Endothelial cell of umbilical vein (primary cell): ENCODE results near the gene MUC4. TPM values are rescaled to one million over a fixed set of nuclear protein-coding genes. Genes with fewer than 3 reads are reported as not detected.

Source experiments
- BruUV-seq: library from RNA; stranded (reverse); fragments of 400-500 nt; replicated peaks from 2 replicates; lab custom pipeline; 2021; lab: Mats Ljungman, UMichigan
- CTCF ChIA-PET: fragments of 300-600, 350-600 bp; sonication (Branson Sonifier 250); formaldehyde crosslinking; loops from one replicate; lab custom pipeline; 2021; ENCODE audit warnings: antibody characterized with exemption, inconsistent platforms; lab: Charles Lee
- POLR2A ChIA-PET: fragments of 300-600, 350-600 bp; sonication (Branson Sonifier 250); formaldehyde crosslinking; loops from one replicate; lab custom pipeline; 2021; ENCODE audit warnings: antibody characterized with exemption, inconsistent platforms; lab: Charles Lee
- DNase-seq: peaks from one replicate; pipeline ENCODE4 v3.0.0-alpha.2; 2011; ENCODE audit warnings: low read depth, low spot score
- FAIRE-seq: peaks from 2 replicates; lab custom pipeline; 2011; peaks lifted over from hg19 to GRCh38; lab: Jason Lieb, UNC
- H2AFZ ChIP-seq: 2 replicates; pipeline ENCODE4 v1.6.0; 2012; ENCODE audit warnings: low read depth, low read length, control low read depth, inconsistent platforms
- H3K27ac ChIP-seq: 2 replicates; pipeline ENCODE4 v1.5.1; 2011; ENCODE audit warnings: low read depth, mild to moderate bottlenecking, control low read depth, low read length, moderate library complexity; ENCODE audit not compliant: insufficient read depth
- H3K27me3 ChIP-seq, 2 experiments: 2 replicates each; pipeline versions ENCODE4 v1.6.0 to v1.6.1; 2011; ENCODE audit warnings: low read length in 2 of 2, mixed read lengths in 1 of 2; ENCODE audit not compliant: control insufficient read depth in 2 of 2, insufficient read depth in 2 of 2
- H3K36me3 ChIP-seq, 2 experiments: 2 replicates in 1 of 2; 3 replicates in 1 of 2; pipeline ENCODE4 v1.5.1; 2011; ENCODE audit warnings: low read length in 2 of 2, mild to moderate bottlenecking in 1 of 2, moderate library complexity in 1 of 2; ENCODE audit not compliant: control insufficient read depth in 2 of 2, insufficient read depth in 2 of 2; ENCODE audit errors: extremely low read depth in 1 of 2
- H3K4me1 ChIP-seq: 3 replicates; pipeline ENCODE4 v1.5.1; 2011; ENCODE audit warnings: mild to moderate bottlenecking, low read length; ENCODE audit not compliant: control insufficient read depth, insufficient read depth; ENCODE audit errors: extremely low read depth
- H3K4me2 ChIP-seq: 2 replicates; pipeline ENCODE4 v1.6.1; 2011; ENCODE audit warnings: low read length, control low read depth, mixed read lengths; ENCODE audit not compliant: insufficient read depth
- H3K4me3 ChIP-seq, 3 experiments: fragments of 200-600 bp in 1 of 3; sonication (generic), shearing (Covaris generic) in 1 of 3; replicated peaks in 1 of 3; 2 replicates each; pipeline ENCODE4 v1.5.1; 2011 to 2016; ENCODE audit warnings: control low read depth in 3 of 3, low read length in 3 of 3, mild to moderate bottlenecking in 2 of 3, inconsistent platforms in 1 of 3, low read depth in 1 of 3, moderate library complexity in 1 of 3; ENCODE audit not compliant: insufficient read depth in 1 of 3
- H3K79me2 ChIP-seq: 2 replicates; pipeline ENCODE4 v1.6.0; 2012; ENCODE audit warnings: low read length, inconsistent platforms; ENCODE audit not compliant: control insufficient read depth, insufficient read depth
- H3K9ac ChIP-seq: replicated peaks from 2 replicates; pipeline ENCODE3; 2011; ENCODE audit warnings: low read length, control low read depth; ENCODE audit not compliant: insufficient read depth; ENCODE audit errors: extremely low read depth
- H3K9me1 ChIP-seq: replicated peaks from 3 replicates; pipeline ENCODE4 v1.6.0; 2011; ENCODE audit warnings: mild to moderate bottlenecking, low read length; ENCODE audit not compliant: control insufficient read depth, insufficient read depth; ENCODE audit errors: extremely low read depth
- H3K9me3 ChIP-seq: replicated peaks from 2 replicates; pipeline ENCODE4 v1.5.1; 2012; ENCODE audit warnings: low read length, inconsistent platforms; ENCODE audit not compliant: control insufficient read depth, insufficient read depth
- H4K20me1 ChIP-seq: replicated peaks from 2 replicates; pipeline ENCODE3; 2011; ENCODE audit warnings: mild to moderate bottlenecking, low read length; ENCODE audit not compliant: control insufficient read depth, insufficient read depth; ENCODE audit errors: extremely low read depth
- GATA2 ChIP-seq: IDR thresholded peaks from 2 replicates; pipeline ENCODE4 v1.7.0; 2011; ENCODE audit warnings: low read depth, mild to moderate bottlenecking, moderate library complexity, mixed read lengths, low read length; ENCODE audit not compliant: insufficient read length, insufficient read depth
- JUN ChIP-seq: IDR thresholded peaks from 2 replicates; pipeline ENCODE4 v1.6.1; 2011; ENCODE audit warnings: borderline replicate concordance, low read depth; ENCODE audit not compliant: insufficient read length, insufficient read depth
- MYC ChIP-seq: IDR thresholded peaks from one replicate; pipeline ENCODE4 v1.6.1; 2011; ENCODE audit warnings: mild to moderate bottlenecking, low read depth, low read length
- POLR2AphosphoS5 ChIP-seq: IDR thresholded peaks from 2 replicates; pipeline ENCODE4 v1.6.1; 2012; ENCODE audit warnings: low read depth, mild to moderate bottlenecking, control low read depth, low read length, moderate library complexity; ENCODE audit not compliant: insufficient read depth
- dilution Hi-C: fragments of 300-500 bp; cut with MboI; formaldehyde crosslinking; loops from one replicate; pipeline ENCODE4 v1.15.0; 2019; ENCODE audit warnings: low sequenced_read_pairs; ENCODE audit not compliant: extremely low pct_ligation_motif_present
- intact Hi-C: fragments of 100-400 bp; cut with micrococcal nuclease; formaldehyde crosslinking; loops from one replicate; pipeline ENCODE4 v1.10.0; 2022
- polyA plus RNA-seq, 4 experiments: library from polyadenylated mRNA; depleted of rRNA in 3 of 4; stranded (reverse) in 3 of 4; unstranded in 1 of 4; fragments of >200 nt; gene quantifications; 2 replicates each; pipeline versions ENCODE4 v1.2.1 to v1.2.3, GENCODE V29; 2011 to 2012; ENCODE audit warnings: missing spikeins in 1 of 4
- total RNA-seq: library from RNA; stranded (reverse); gene quantifications from 2 replicates; pipeline ENCODE4 v1.2.3, GENCODE V29; 2021
- TF ChIP-seq, protein P1 (sequence below): IDR thresholded peaks from 2 replicates; pipeline ENCODE4 v1.6.1; 2011; ENCODE audit not compliant: insufficient read depth, insufficient read length
- TF ChIP-seq, protein P2 (sequence below), 2 donors: IDR thresholded peaks; 1 replicate in 1 of 2; 2 replicates in 1 of 2; pipeline ENCODE4 v1.5.1; 2011; ENCODE audit warnings: low read length in 2 of 2, mild to moderate bottlenecking in 2 of 2, moderate library complexity in 2 of 2, control low read depth in 1 of 2, inconsistent platforms in 1 of 2, low read depth in 1 of 2; ENCODE audit not compliant: insufficient read depth in 1 of 2; ENCODE audit errors: extremely low read depth in 1 of 2

Gene MUC4
- total and polyA plus RNA-seq, 2 donors (not counting 3 experiments of a cell fraction or from before 2014, with no cell fraction given), result 0.04 TPM; not detected in 1

DNA sequence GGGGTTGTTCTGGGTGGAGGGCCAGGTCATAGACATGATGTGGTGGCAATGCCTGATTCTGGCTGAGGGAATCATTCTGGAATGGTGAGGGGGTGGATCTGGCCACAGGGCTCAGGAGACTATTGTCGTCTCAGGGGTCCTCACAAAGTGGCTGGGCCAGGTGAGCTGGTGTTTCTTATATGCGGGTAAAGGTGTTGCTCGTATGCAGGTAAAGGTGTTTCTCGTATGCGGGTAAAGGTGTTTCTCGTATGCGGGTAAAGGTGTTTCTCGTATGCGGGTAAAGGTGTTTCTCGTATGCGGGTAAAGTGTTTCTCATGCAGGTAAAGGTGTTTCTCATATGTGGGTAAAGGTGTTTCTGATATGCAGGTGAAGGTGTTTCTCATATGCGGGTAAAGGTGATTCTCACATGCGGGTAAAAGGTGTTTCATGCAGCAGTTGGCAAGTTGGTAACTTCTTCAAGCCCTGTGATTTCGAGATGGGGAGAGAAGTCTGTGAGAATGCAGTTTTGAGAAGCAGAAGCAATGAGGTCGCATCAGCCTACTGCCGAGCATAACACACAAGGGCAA lies 10.5 kb upstream of the MUC4 start:
- Histone ChIP-seq H3K9ac (no peak overlapping the region), H3K27ac (no peak overlapping the region), H3K79me2 (no peaks in the 10 kb centered on the region), H4K20me1 (no peaks in the 10 kb centered on the region), H2AFZ (no peak overlapping the region), H3K9me3 (no peaks in the 10 kb centered on the region), H3K27me3 (peaks cover 0 to 3% of the 10 kb centered on the region in 2 experiments), H3K4me2 (no peak overlapping the region), H3K4me1 (no peaks in the 10 kb centered on the region), H3K36me3 (no peaks in the 10 kb centered on the region), H3K4me3 (no peak overlapping the region), H3K9me1 (no peaks in the 10 kb centered on the region)
- ChIA-PET CTCF (interaction anchor here (0.6 to 1.0 kb wide), 2 partner anchors 28 to 1313 kb away, joined by 3 read pairs; no protein-coding TSS in a partner anchor), POLR2A (no interaction called here)
- no peak for TF ChIP-seq GATA2
- FAIRE-seq (no peak), DNase-seq (no peak)
- intact Hi-C loops, result no loop called here
- no TSS peak for BruUV-seq
- dilution Hi-C loops, result no loop called here

DNA sequence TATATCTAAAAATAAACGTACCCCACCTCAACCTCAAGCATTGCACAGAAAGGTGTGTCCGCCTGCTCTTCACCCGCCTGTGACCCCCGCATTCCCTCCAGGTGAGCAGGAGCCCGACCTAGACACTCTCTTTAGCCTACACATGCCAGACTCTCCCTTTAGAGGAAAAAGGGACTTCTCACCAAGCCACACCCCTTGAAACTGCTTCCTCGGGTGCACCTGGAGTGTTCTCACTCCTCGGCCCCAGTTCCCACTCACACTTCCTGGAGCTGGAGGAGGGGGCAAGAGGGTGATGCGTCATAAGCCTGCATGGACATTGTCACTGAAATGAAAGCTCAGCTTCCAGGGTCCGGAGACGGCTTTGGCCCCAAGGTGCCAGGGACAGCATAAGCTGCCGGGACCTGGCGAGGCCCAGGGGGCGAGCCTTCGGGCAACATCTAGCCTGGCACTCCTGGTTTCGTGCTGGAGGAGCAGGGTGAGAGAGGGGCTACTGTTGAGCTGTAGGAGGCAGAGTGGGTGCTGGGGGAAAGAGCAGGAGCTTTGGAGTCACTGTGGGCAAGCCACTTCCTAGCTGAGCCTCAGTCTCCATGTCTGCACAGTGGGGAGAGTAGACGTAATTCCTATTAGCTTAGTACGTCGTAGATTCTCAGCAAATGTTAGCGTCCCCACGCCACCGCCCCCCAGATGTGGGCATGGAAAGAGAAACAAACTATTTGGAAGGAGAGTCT lies 9.8 kb upstream of the MUC4 start:
- H3K4me1 ChIP-seq, result no peaks in the 10 kb centered on the region
- no peak overlapping the region for H3K4me2 ChIP-seq
- FAIRE-seq (no peak), DNase-seq (no peak)
- H2AFZ ChIP-seq, result no peak overlapping the region
- H3K79me2 ChIP-seq, result no peaks in the 10 kb centered on the region
- H3K36me3 ChIP-seq, result no peaks in the 10 kb centered on the region
- intact Hi-C loops, result no loop called here
- ChIA-PET CTCF (interaction anchor here (1.0 kb wide), 1 partner anchor 29 kb away, joined by 3 read pairs; no protein-coding TSS in a partner anchor), POLR2A (no interaction called here)
- dilution Hi-C loops, result no loop called here
- no TSS peak for BruUV-seq
- H3K9me1 ChIP-seq, result no peaks in the 10 kb centered on the region
- H3K9ac ChIP-seq, result no peak overlapping the region
- H3K27me3 ChIP-seq, result peaks cover 0 to 3% of the 10 kb centered on the region in 2 experiments
- H4K20me1 ChIP-seq, result no peaks in the 10 kb centered on the region
- no peak for TF ChIP-seq JUN
- TF ChIP-seq, protein P1, sequence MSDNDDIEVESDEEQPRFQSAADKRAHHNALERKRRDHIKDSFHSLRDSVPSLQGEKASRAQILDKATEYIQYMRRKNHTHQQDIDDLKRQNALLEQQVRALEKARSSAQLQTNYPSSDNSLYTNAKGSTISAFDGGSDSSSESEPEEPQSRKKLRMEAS, result no peak
- TF ChIP-seq POLR2AphosphoS5, result no peak
- TF ChIP-seq, protein P2, sequence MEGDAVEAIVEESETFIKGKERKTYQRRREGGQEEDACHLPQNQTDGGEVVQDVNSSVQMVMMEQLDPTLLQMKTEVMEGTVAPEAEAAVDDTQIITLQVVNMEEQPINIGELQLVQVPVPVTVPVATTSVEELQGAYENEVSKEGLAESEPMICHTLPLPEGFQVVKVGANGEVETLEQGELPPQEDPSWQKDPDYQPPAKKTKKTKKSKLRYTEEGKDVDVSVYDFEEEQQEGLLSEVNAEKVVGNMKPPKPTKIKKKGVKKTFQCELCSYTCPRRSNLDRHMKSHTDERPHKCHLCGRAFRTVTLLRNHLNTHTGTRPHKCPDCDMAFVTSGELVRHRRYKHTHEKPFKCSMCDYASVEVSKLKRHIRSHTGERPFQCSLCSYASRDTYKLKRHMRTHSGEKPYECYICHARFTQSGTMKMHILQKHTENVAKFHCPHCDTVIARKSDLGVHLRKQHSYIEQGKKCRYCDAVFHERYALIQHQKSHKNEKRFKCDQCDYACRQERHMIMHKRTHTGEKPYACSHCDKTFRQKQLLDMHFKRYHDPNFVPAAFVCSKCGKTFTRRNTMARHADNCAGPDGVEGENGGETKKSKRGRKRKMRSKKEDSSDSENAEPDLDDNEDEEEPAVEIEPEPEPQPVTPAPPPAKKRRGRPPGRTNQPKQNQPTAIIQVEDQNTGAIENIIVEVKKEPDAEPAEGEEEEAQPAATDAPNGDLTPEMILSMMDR (IDR thresholded peaks at IDR 0.05; ENCODE audit: extremely low read depth in 1 of 2, insufficient read depth in 1 of 2, low read depth in 1 of 2, low read length in 2 of 2), result no peak
- no peak for TF ChIP-seq GATA2
- TF ChIP-seq MYC, result no peak
- H3K27ac ChIP-seq, result no peak overlapping the region
- no peak overlapping the region for H3K4me3 ChIP-seq
- H3K9me3 ChIP-seq, result no peaks in the 10 kb centered on the region
